Uterus (tissue), 4 donors: ENCODE results near the gene GPR176. TPM values are rescaled to one million over a fixed set of nuclear protein-coding genes. Genes with fewer than 3 reads are reported as not detected.
A peak's percentile ranks its signal among the peaks of the same experiment; 100 is the strongest.

Experiments
- DNase-seq, 2 donors: peaks; one replicate each; pipeline ENCODE4 v3.0.0-alpha.2; 2019 to 2020
- H3K27ac ChIP-seq, 2 donors: fragments of 200-600 bp; sonication (generic); 1 replicate in 1 of 2; 2 replicates in 1 of 2; pipeline ENCODE4 v1.5.1; 2016 to 2018
- H3K27me3 ChIP-seq, 2 donors: fragments of 200-600 bp; sonication (generic); one replicate each; pipeline ENCODE4 v1.5.1; 2018 to 2019; ENCODE audit warnings: control low read depth in 1 of 2
- H3K36me3 ChIP-seq, 2 donors: fragments of 200-600 bp; sonication (generic); one replicate each; pipeline ENCODE4 v1.5.1; 2019; ENCODE audit warnings: control low read depth in 1 of 2
- H3K4me1 ChIP-seq, 2 donors: fragments of 200-600 bp; sonication (generic); one replicate each; pipeline ENCODE4 v1.5.1; 2018 to 2019; ENCODE audit warnings: control low read depth in 1 of 2
- H3K4me3 ChIP-seq, 2 donors: fragments of 200-600 bp; sonication (generic); 1 replicate in 1 of 2; 2 replicates in 1 of 2; pipeline ENCODE4 v1.5.1; 2018 to 2019; ENCODE audit warnings: mild to moderate bottlenecking in 1 of 2
- H3K9me3 ChIP-seq, 2 donors: fragments of 200-600 bp; sonication (generic); one replicate each; pipeline ENCODE4 v1.5.1; 2019; ENCODE audit warnings: control low read depth in 1 of 2
- POLR2A ChIP-seq, 2 donors: fragments of 450-650 bp; IDR thresholded peaks; one replicate each; pipeline ENCODE4 v1.6.1; 2016; ENCODE audit warnings: antibody characterized with exemption in 2 of 2, mild to moderate bottlenecking in 1 of 2, moderate library complexity in 1 of 2
- intact Hi-C: fragments of 100-400 bp; cut with DNase I; formaldehyde crosslinking; loops from one replicate; pipeline ENCODE4 v1.15.1; 2023; ENCODE audit warnings: low total_unique reads
- total RNA-seq, 4 donors: library from RNA; depleted of rRNA in 3 of 4; stranded (reverse); fragments of >200 nt in 3 of 4; gene quantifications; one replicate each; pipeline versions ENCODE4 v1.1.0 to v1.2.4, GENCODE V29; 2014 to 2023
- TF ChIP-seq, protein P1 (sequence below), 4 experiments: fragments of 200-600 bp in 2 of 4; fragments of 450-650 bp in 2 of 4; sonication (generic) in 2 of 4; IDR thresholded peaks; one replicate each; pipeline ENCODE4 v1.5.1; 2016 to 2019; ENCODE audit warnings: antibody characterized with exemption in 4 of 4, mild to moderate bottlenecking in 2 of 4, moderate library complexity in 1 of 4
- donor health status: DM: yes; HTN: yes; CAD: no.

The GPR176 gene
- total RNA-seq, 4 donors from 2014 or later = 5.5 to 11.8 (median 7.1) TPM

DNA sequence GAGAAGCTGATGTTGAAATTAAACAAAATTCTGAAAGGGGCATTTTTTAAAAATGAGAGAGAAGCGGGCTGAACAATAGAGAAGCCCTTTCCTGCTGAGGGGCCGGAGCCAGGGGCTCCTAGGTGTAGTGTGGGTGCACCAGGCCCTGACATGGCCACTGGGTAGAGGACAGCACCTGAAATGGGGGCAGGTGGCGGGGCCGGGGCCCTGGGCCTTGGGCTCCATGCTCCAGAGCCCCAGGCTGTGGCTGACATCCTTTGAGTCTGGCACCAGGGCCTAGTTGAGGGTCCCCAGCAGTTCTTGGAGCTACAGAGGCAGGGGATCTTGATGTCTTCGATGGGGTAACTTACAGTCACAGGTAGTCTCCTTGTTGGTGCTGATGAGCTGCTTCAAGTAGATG, 6.5 kb upstream of the GPR176 start:
- Histone ChIP-seq H3K27me3 (no peaks in the 10 kb centered on the region), H3K27ac (no peak overlapping the region), H3K4me3 (no peak overlapping the region), H3K36me3 (no peaks in the 10 kb centered on the region), H3K9me3 (no peaks in the 10 kb centered on the region), H3K4me1 (no peaks in the 10 kb centered on the region)
- intact Hi-C loops = no loop called here
- DNase-seq = no peak
- TF ChIP-seq, protein P1, sequence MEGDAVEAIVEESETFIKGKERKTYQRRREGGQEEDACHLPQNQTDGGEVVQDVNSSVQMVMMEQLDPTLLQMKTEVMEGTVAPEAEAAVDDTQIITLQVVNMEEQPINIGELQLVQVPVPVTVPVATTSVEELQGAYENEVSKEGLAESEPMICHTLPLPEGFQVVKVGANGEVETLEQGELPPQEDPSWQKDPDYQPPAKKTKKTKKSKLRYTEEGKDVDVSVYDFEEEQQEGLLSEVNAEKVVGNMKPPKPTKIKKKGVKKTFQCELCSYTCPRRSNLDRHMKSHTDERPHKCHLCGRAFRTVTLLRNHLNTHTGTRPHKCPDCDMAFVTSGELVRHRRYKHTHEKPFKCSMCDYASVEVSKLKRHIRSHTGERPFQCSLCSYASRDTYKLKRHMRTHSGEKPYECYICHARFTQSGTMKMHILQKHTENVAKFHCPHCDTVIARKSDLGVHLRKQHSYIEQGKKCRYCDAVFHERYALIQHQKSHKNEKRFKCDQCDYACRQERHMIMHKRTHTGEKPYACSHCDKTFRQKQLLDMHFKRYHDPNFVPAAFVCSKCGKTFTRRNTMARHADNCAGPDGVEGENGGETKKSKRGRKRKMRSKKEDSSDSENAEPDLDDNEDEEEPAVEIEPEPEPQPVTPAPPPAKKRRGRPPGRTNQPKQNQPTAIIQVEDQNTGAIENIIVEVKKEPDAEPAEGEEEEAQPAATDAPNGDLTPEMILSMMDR (IDR thresholded peaks at IDR 0.05) = no peak
- TF ChIP-seq POLR2A (IDR thresholded peaks at IDR 0.05) = no peak

DNA sequence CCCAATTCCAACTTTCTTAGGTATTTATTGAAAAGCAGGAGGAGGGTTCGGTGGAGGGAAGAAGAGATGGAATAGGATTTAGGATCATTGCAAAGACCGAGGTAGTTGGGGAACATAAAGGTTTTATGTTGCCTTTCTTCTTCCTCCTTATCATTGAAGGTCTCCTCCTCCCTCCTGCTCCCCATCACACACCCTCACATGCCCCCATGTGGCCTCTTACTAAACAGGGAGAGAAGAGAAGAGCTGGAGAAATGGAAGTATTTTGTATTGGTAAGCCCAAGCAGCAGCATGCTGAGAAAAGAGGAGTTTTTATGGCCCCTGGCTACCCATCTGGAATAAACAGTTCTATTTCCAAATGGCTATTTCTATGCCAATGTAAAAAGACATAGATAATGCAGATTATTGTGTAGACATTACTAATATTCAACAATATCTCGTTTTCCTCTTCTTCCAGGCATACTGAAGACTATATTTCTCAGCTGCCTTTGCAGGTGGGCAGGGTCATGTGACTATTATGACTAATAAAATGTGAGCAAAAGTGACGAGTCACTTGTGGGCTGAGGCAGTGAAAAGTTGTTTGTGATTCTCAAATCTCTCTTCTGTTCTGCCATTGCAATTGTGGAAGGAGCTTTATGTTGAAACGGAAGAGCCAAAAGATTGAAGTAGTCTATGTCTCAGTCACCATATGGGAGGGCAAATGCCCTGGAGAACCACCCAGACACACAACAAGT, 5.2 kb upstream of the GPR176 start:
- H3K4me1 ChIP-seq = no peaks in the 10 kb centered on the region
- H3K36me3 ChIP-seq = no peaks in the 10 kb centered on the region
- no peak overlapping the region for H3K27ac ChIP-seq
- intact Hi-C loops = no loop called here
- no peaks in the 10 kb centered on the region for H3K9me3 ChIP-seq
- TF ChIP-seq, protein P1 (IDR thresholded peaks at IDR 0.05) = no peak
- no peak for TF ChIP-seq POLR2A (IDR thresholded peaks at IDR 0.05)
- H3K27me3 ChIP-seq = no peaks in the 10 kb centered on the region
- no peak for DNase-seq
- no peak overlapping the region for H3K4me3 ChIP-seq

DNA sequence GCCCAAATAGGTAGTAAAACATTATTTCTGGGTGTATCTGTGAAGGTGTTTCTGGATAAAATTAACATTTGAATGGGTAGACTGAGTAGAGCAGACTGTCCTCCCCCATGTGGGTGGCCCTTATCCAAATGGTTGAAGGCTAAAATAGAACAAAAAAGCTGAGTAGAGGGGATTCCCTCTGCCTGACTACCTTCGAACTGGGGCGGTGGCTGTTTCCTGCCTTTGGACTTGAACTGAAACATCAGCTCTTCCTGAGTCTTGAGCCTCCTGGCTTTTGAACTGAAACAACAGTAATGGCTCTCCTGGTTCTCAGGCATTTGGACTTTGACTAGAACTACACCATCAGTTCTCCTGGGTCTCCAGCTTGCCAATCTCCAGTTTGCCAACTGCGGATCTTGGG, 4.4 kb upstream of the GPR176 start:
- TF ChIP-seq POLR2A (IDR thresholded peaks at IDR 0.05) = no peak
- Histone ChIP-seq H3K27me3 (no peaks in the 10 kb centered on the region), H3K27ac (no peak overlapping the region), H3K4me1 (no peaks in the 10 kb centered on the region), H3K36me3 (no peaks in the 10 kb centered on the region), H3K9me3 (no peaks in the 10 kb centered on the region), H3K4me3 (no peak overlapping the region)
- intact Hi-C loops = no loop called here
- no peak for DNase-seq

DNA sequence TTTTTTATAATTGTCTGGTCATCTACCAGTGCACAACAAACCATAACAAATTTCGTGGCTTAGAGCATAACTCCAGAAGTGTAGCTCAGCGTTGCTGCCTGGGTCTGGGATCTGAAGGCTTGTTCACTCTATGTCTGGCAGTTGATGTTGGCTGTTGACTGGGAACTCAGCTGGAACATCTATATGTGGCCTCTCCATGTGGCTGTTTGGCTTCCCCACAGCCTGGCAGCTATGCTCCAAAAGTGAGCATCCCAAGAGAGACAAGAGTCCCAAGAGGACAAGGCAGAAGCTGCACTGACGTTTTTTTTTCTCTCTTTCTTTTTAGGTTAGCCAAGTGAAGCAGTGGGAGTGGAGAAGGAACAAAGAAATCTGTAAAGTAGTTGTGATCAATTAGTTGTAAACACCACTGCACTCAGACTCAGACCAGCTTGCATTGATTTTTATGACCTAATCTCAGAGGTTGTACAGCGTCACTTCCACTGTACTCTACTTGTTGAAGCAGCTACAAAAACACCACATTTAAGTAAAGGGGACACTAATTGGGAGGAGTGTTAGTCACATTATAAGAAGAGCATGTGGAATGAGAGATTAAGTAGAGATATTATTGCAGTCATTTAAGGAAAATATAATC, 2.5 kb upstream of the GPR176 start:
- no peak for DNase-seq
- Histone ChIP-seq H3K36me3 (no peaks in the 10 kb centered on the region), H3K27ac (no peak overlapping the region)

DNA sequence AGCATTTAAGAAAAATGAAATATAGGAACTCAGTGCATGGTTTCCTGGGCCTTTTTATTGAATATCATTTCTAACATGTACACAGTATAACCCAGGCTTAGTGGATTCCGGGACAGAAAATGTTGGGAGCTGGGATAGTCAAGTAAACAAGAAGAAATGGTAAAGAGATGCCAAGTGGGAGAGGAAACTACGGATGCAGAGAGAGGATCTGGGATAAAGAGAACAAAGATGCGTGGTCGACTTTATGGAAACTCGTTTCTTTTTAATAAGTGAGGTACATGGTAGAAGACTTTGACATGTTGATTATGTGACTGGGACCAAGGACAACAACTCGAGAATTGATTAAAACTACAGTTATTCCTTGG, 1.2 kb upstream of the GPR176 start:
- TF ChIP-seq, protein P1 (IDR thresholded peaks at IDR 0.05) = no peak
- TF ChIP-seq POLR2A (IDR thresholded peaks at IDR 0.05) = no peak
- intact Hi-C loops = no loop called here
- peak overlapping the region; percentile 74 to 83 for H3K27ac ChIP-seq

More for the DNA sequence above, 2.5 kb upstream of the GPR176 start:
- no peak for TF ChIP-seq POLR2A (IDR thresholded peaks at IDR 0.05)
- TF ChIP-seq, protein P1 (IDR thresholded peaks at IDR 0.05) = no peak
- no peaks in the 10 kb centered on the region for H3K27me3 ChIP-seq
- no peaks in the 10 kb centered on the region for H3K9me3 ChIP-seq
- no peak overlapping the region for H3K4me3 ChIP-seq
- H3K4me1 ChIP-seq = no peaks in the 10 kb centered on the region
- intact Hi-C loops = no loop called here

More for the DNA sequence above, 1.2 kb upstream of the GPR176 start:
- Histone ChIP-seq H3K9me3 (no peaks in the 10 kb centered on the region), H3K4me3 (peak overlapping the region; percentile 49 to 70), H3K36me3 (no peaks in the 10 kb centered on the region), H3K4me1 (no peaks in the 10 kb centered on the region), H3K27me3 (no peaks in the 10 kb centered on the region)
- DNase-seq = no peak
